NCI-H1417 treated with DMSO at 0.1 percent for 48 hours (cell line): ENCODE results near the gene FAM174B.

Experiments used
- DNase-seq: peaks from one replicate; lab custom pipeline; 2025; lab: John Stamatoyannopoulos, UW

Gene FAM174B

DNA sequence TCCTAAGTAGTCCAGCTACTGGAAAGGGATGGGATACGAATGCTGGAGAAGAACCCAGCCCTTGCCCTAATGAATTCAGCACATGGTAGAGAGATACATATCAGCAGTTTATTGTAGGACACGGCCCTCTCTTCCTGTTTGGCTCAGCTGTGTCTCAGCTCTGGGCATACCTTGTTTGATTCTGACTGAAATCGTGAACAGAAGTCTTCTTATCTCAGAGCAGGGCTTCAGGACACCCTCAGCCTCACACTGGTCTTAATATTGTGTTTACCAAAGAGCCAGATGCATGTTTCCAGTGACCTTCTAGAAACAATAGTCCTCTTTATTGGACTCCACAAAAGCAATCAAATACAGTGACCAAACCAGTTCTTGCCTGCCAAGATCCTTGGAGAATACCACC, 54.7 kb downstream of the FAM174B start:
- no peak for DNase-seq

- no peak for DNase-seq
These were observed 56.1 kb downstream of the FAM174B start for GRCh38 chr15:92599394-92599970.

DNA sequence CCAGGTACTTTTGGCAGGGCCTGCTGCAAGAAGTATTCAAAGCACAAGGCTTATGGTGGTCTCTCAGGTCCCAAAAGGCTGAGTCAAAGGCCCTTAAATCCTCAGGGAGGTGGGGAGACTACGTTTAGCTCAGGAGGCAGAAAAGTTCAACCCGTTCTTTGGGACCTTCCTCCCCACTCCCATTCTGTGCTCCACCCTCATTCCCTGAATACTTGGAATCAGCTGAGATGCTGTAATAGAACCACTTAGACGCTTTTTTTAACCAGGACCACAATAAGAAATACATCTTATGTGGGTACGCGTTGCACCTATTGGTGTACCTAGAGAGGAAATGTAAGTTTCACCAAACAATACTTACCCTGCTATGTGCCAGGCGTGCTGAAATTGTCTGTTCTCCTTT, 58.0 kb downstream of the FAM174B start:
- no peak for DNase-seq

DNA sequence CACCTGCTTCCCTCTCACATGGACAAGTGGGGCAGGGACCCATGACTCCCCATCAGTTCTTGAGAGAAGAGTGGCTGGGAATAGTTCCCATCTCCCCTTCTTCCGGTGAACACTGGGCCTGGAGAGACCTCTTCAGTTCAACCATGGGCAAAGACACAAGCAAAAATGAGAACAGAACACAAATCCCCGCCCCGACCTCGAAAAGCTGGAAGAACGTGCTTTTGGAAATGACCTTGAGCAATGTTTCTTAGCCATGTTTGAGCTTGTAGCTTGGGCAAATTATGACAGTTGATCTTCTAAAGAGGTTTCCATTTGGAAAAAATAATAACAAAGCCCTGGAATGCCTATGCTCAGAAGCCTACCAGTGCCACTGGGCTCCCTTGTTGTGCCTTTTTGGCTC, 59.0 kb downstream of the FAM174B start:
- no peak for DNase-seq

GRCh38 chr15:92595506-92596381, 59.8 kb downstream of the FAM174B start:
- no peak for DNase-seq

GRCh38 chr15:92591275-92591674, 64.3 kb downstream of the FAM174B start:
- DNase-seq: no peak

GRCh38 chr15:92586966-92587365, 68.6 kb downstream of the FAM174B start:
- no peak for DNase-seq

- DNase-seq: no peak
These were observed 69.1 kb downstream of the FAM174B start for GRCh38 chr15:92586383-92586942.

DNA sequence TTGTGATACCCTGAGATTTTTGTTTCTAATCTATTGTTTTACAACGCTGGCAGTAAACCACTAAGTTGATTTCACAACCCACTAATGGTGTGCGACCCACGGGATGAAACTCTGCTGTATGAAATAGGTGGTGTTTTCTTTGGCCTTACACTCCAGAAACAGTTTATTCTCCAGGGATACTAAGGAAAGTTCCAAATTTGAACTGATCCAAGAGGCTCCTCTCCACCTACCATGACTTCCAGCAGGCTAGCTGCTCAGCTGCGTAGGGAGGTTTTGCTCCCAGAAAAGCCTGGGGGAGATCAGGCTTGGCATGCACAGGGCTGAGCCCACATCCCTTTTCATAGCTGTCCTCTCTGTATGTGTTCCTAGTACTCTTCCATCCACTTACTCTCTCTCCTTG, 71.5 kb downstream of the FAM174B start:
- no peak for DNase-seq

- DNase-seq: no peak
These were observed 72.2 kb downstream of the FAM174B start for GRCh38 chr15:92583096-92584034.

DNA sequence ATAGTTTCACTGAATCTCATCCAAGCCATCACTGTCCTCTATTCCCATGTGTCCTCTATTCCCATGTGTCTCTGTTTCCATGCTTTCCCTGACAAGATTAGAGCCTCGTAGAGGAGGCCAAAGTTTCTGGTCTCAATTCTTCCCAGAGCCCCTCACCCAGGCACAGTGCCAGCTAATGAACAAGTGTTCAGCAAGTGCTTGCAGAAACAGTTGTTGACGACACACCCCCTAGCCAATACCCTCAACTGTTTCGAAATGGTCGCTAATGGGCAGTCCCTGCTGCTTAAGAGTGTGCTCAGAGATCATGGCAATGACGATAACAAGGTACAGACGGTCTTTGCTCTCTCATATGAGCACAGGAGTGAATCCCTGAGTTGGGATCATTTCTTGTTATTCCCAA, 73.4 kb downstream of the FAM174B start:
- no peak for DNase-seq

DNA sequence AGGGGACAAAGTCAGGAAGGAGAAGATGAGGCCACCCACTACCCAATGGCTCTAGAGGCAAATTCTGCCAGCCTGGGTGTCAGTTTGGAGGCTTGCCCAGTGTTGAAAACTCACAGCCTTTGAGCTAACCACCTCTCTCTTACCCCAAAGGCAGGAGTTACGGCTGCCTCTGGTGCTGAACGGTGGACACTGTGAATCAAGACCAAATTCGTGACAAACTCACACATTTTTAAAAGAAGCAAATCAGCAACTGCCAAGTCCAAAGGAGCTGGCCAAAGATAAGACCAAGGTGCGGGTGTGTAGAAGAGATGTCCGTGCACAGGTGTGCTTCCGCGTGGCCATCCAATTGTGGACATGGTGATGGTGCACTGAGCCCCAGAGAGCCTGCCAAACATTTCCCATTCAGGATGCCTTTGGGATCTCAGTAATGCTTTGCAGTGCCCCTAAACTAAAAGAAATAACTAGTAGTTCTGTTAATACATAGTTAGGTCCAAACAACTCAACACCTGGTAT, 74.6 kb downstream of the FAM174B start:
- DNase-seq: no peak

DNA sequence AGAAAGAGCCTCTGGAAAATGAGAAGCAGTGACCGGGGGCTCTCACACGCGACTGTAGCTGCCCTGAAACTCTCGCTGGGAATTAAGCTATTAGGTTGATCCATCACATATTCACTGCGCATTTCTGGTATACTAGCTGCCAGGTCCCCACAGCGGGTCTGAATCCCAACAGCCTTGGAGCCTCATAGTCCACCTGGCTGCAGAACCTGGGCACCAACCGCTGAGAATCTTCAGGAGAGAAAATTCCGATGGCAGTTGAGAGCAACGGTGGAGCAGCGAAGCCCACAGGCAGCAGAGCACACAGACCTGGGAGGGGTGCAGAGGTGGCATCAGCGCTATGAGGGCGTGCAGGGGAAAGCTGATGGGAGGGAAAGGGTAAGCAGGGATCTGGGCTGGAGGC, 75.1 kb downstream of the FAM174B start:
- no peak for DNase-seq

DNA sequence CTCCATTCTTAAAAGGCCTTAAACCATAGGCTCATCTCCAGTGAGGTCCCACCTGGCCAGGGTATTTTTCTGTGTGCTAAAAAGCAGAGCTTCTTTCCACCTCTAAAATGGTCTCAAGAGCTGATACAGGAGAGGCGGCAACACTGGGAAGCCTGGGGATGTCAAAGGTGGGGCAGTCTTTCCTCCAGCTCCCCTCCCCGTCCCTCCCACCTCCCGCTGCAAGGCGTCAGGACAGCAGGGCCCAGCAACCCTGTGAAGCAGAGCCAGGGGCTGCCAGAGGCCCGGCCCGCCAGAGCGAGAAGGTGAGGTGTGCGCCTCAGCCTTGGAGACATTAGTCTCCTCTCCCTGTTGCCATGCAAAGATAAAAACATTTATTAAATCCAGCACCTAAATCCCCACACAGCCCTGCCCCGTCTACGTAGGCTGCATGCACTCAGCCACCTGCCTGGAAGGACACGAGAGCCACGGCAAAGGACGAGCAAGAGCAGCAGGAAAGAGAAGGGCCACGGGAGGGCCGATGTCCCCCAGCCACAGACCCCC, 75.6 kb downstream of the FAM174B start:
- DNase-seq: no peak

DNA sequence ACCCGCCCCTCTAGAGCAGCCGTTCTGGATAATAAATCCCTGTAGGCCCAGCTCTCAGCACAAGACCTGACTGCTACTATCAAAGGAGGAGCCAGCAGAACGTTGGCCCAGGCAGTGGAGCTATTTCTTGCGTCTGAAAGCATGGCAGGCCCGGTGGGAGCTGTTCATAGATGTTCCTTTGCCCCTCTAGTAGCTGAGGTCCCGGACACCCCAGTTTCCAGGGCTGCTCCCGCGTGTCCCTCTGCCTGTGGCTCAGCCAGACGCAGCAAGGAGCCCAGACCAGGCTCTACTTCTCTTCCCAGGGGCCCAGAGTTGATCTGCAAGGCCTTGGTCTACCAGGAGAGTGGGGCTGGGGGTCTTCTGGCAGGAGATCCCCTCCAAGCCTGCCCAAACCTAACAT, 76.1 kb downstream of the FAM174B start:
- no peak for DNase-seq

DNA sequence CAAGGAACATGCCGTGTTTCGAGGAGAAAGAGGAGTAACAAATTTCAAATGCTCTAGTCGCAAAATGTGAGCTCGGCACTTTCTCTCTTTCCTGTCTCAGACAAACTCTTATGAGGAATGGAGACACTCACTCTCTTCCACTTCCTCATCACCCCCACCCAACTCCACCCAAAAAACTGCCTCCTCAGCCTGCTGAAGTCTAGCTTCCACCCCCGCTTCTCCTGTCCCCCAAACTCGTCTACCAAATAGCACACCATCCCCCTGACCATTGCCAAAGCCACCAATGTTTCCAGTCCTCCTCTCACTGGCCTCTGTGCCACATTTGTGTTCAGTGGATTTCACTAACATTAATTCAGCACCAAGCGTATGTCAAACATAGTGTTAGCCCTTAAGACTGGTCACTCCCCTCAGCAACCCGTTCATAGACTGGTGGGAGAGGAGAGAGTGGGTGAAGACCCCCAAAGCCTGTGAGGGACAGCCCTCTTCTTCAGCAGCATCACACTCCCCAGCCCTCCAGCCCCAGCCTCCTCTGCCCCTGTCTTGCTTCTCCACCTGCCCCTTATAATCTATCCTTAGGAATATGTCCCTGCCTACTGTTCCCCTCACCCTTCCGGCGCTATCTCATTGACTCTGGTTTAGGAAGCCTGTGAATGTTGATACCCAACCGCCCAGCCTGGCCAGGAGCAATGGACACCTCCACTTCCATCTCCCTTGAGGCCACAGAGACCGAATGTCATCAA, 77.3 kb downstream of the FAM174B start:
- no peak for DNase-seq

- no peak for DNase-seq
These were observed 78.9 kb downstream of the FAM174B start for GRCh38 chr15:92576597-92577200.

- DNase-seq: no peak
These were observed 81.0 kb downstream of the FAM174B start for GRCh38 chr15:92574566-92574965.

GRCh38 chr15:92574161-92574560, 81.4 kb downstream of the FAM174B start:
- DNase-seq: no peak

GRCh38 chr15:92571824-92572223, 83.8 kb downstream of the FAM174B start:
- no peak for DNase-seq

DNA sequence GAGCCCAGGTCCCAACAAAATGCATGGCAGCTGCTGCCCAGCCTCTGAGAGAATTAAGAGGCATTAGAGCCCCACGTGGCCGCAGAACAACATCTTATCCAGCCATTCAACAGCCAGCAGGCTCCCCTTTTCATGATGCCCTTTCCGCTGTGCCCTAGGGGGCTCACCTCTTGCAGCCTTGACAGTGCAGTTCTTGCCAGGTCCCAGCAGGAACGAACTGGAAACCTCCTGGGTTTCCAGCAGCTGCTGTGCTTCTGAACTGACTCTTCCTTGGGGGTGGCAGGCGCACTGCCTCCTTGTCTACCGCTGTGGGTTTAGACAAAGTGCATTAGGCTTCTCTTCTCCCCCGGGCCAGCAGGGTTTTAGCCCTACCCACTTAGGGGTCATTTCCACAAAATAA, 85.2 kb downstream of the FAM174B start:
- no peak for DNase-seq
